NCI-H446 (cell line): Measurements from ENCODE around the gene MPP1.

ENCODE experiments used
- DNase-seq, 2 experiments: peaks; one replicate each; lab custom pipeline; 2025; lab: John Stamatoyannopoulos, UW

MPP1 gene

DNA sequence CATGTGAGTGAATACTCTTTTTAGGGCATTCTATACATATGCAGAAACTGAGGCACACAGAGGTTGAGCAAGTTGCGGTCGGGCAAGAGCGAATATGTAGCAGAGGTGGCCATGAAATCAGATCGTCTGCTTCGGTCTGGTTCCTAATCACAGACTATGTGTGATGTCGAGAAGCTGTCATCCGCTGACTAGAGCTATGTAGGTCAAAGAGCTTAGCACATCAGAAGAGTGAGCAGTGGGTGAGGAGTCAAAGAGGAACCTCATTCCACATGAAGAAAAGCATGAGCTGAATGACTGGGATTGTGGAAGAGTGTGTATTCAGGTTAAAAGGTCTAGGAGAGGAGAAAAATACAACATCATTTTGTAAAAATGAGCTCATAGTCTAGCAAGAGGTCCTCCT is 73.4 kb downstream of the MPP1 start:
- DNase-seq, result no peak

- DNase-seq, result no peak
Measured at GRCh38 chrX:154731184-154731583, 74.1 kb downstream of the MPP1 start.

- DNase-seq, result no peak
Measured at GRCh38 chrX:154730253-154730891, 74.9 kb downstream of the MPP1 start.

GRCh38 chrX:154729439-154729838 is 75.8 kb downstream of the MPP1 start:
- no peak for DNase-seq
